Breast epithelium (tissue), 4 donors: ENCODE data around the gene NFASC. TPM values are rescaled to one million over a fixed set of nuclear protein-coding genes. Genes with fewer than 3 reads are reported as not detected.

Experiments
- DNase-seq, 2 donors: peaks; one replicate each; pipeline ENCODE4 v3.0.0-alpha.2; 2019; ENCODE audit warnings: low spot score in 2 of 2
- H3K27ac ChIP-seq, 2 donors: fragments of 200-600 bp; sonication (generic) in 1 of 2; one replicate each; pipeline ENCODE4 v1.5.1; 2016 to 2019; ENCODE audit warnings: mild to moderate bottlenecking in 1 of 2
- H3K27me3 ChIP-seq, 2 donors: fragments of 200-600 bp; sonication (generic) in 1 of 2; one replicate each; pipeline versions ENCODE4 v1.5.1 to v1.6.0; 2017 to 2019; ENCODE audit warnings: control low read depth in 1 of 2, mild to moderate bottlenecking in 1 of 2
- H3K36me3 ChIP-seq: fragments of 200-600 bp; one replicate; pipeline ENCODE4 v1.5.1; 2019
- H3K4me1 ChIP-seq, 2 donors: fragments of 200-600 bp; sonication (generic); one replicate each; pipeline ENCODE4 v1.5.1; 2016 to 2019; ENCODE audit warnings: control low read depth in 1 of 2
- H3K4me3 ChIP-seq, 3 donors: fragments of 200-600 bp; sonication (generic); 1 replicate in 2 of 3; 2 replicates in 1 of 3; pipeline ENCODE4 v1.5.1; 2016 to 2019; ENCODE audit warnings: mild to moderate bottlenecking in 3 of 3, moderate library complexity in 2 of 3
- H3K9me3 ChIP-seq, 2 donors: fragments of 200-600 bp; sonication (generic) in 1 of 2; one replicate each; pipeline ENCODE4 v1.5.1; 2016 to 2019; ENCODE audit warnings: control low read depth in 1 of 2
- CTCF ChIP-seq, 3 donors: fragments of 450-650 bp; IDR thresholded peaks; one replicate each; pipeline ENCODE4 v1.5.1; 2016 to 2017; ENCODE audit warnings: antibody characterized with exemption in 3 of 3, mild to moderate bottlenecking in 3 of 3, moderate library complexity in 3 of 3
- POLR2A ChIP-seq: fragments of 450-650 bp; IDR thresholded peaks from one replicate; pipeline ENCODE4 v1.6.1; 2016; ENCODE audit warnings: antibody characterized with exemption, mild to moderate bottlenecking, moderate library complexity
- POLR2AphosphoS5 ChIP-seq, 3 donors: sonication (generic); formaldehyde crosslinking; IDR thresholded peaks; one replicate each; pipeline ENCODE4 v1.6.1; 2017; ENCODE audit warnings: antibody characterized with exemption in 3 of 3
- intact Hi-C: fragments of 100-400 bp; cut with DNase I; formaldehyde crosslinking; loops from one replicate; pipeline ENCODE4 v1.15.1; 2023; ENCODE audit warnings: low total_unique reads
- total RNA-seq, 3 donors: library from RNA; depleted of rRNA; stranded (reverse); fragments of >200 nt; gene quantifications; one replicate each; pipeline ENCODE4 v1.1.0, GENCODE V29; 2016

Gene NFASC
- total RNA-seq, 3 donors from 2014 or later: 1.6 to 19.5 (median 14.1) TPM

DNA sequence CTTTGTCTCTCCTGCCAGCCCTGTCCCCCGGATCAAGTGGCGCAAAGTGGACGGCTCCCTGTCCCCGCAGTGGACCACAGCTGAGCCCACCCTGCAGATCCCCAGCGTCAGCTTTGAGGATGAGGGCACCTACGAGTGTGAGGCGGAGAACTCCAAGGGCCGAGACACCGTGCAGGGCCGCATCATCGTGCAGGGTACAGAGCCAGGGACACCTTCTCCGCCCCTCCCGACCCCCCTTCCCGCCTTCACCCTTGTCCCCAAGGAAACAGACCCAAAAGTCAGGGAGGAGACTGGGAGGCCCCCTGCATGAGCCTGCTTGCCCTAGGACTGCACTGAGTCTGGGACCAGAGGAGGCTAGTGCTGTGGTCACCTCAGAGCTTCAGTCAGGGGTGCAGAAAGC lies 190.6 kb downstream of the NFASC start:
- TF ChIP-seq POLR2A: no peak
- TF ChIP-seq POLR2AphosphoS5 (IDR thresholded peaks at IDR 0.05): no peak
- no peak for TF ChIP-seq CTCF (IDR thresholded peaks at IDR 0.05)
- intact Hi-C loops: loop anchor here (5.0 kb wide), 1 partner anchor 74 kb away; no protein-coding TSS in a partner anchor
- no peaks in the 10 kb centered on the region for H3K9me3 ChIP-seq

GRCh38 chr1:205061665-205062069 lies 191.0 kb downstream of the NFASC start:
- no peaks in the 10 kb centered on the region for H3K36me3 ChIP-seq
- no peaks in the 10 kb centered on the region for H3K27me3 ChIP-seq
- H3K4me1 ChIP-seq: no peaks in the 10 kb centered on the region
- intact Hi-C loops: loop anchor here (5.0 kb wide), 1 partner anchor 74 kb away; no protein-coding TSS in a partner anchor
- TF ChIP-seq POLR2AphosphoS5 (IDR thresholded peaks at IDR 0.05): no peak
- peak; percentile 68 to 92 (median 80) for TF ChIP-seq CTCF (IDR thresholded peaks at IDR 0.05)
- H3K4me3 ChIP-seq: no peak overlapping the region
- DNase-seq: peak; percentile 66 to 77
- no peak overlapping the region for H3K27ac ChIP-seq
- no peaks in the 10 kb centered on the region for H3K9me3 ChIP-seq

More for the DNA sequence above, 190.6 kb downstream of the NFASC start:
- Histone ChIP-seq H3K27ac (no peak overlapping the region), H3K4me1 (no peaks in the 10 kb centered on the region), H3K27me3 (no peaks in the 10 kb centered on the region), H3K36me3 (no peaks in the 10 kb centered on the region), H3K4me3 (no peak overlapping the region)
- DNase-seq: no peak

GRCh38 chr1:205062319-205062718 lies 191.7 kb downstream of the NFASC start:
- Histone ChIP-seq H3K27ac (no peak overlapping the region), H3K27me3 (no peaks in the 10 kb centered on the region), H3K4me1 (no peaks in the 10 kb centered on the region), H3K4me3 (no peak overlapping the region), H3K36me3 (no peaks in the 10 kb centered on the region), H3K9me3 (no peaks in the 10 kb centered on the region)
- intact Hi-C loops: loop anchor here (5.0 kb wide), 1 partner anchor 75 kb away; no protein-coding TSS in a partner anchor
- DNase-seq: no peak
- no peak for TF ChIP-seq POLR2AphosphoS5 (IDR thresholded peaks at IDR 0.05)

- no peak for TF ChIP-seq CTCF (IDR thresholded peaks at IDR 0.05)
- no peak for TF ChIP-seq POLR2A
- no peak for TF ChIP-seq POLR2AphosphoS5 (IDR thresholded peaks at IDR 0.05)
- intact Hi-C loops: loop anchor here (5.0 kb wide), 1 partner anchor 76 kb away; no protein-coding TSS in a partner anchor
Measured at GRCh38 chr1:205062895-205063294, 192.2 kb downstream of the NFASC start.

DNA sequence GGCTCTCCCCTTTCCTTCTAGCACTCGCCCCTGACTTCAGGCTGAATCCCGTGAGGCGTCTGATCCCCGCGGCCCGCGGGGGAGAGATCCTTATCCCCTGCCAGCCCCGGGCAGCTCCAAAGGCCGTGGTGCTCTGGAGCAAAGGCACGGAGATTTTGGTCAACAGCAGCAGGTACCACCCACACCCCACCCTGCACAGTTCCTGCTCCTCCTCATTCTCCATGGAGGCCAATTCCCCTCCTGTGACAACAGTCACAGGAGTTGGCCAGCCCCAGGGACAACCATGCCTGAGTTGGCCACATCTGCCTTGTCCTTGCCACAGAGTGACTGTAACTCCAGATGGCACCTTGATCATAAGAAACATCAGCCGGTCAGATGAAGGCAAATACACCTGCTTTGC lies 193.6 kb downstream of the NFASC start:
- no peak for TF ChIP-seq CTCF (IDR thresholded peaks at IDR 0.05)
- TF ChIP-seq POLR2A: no peak
- TF ChIP-seq POLR2AphosphoS5 (IDR thresholded peaks at IDR 0.05): no peak
- intact Hi-C loops: loop anchor here (5.0 kb wide), 1 partner anchor 77 kb away; no protein-coding TSS in a partner anchor
- DNase-seq: peak in 1 of 2 donors; percentile 25

More at GRCh38 chr1:205062895-205063294, 192.2 kb downstream of the NFASC start:
- no peak for DNase-seq
- Histone ChIP-seq H3K4me1 (no peaks in the 10 kb centered on the region), H3K36me3 (no peaks in the 10 kb centered on the region), H3K4me3 (no peak overlapping the region), H3K27ac (no peak overlapping the region), H3K9me3 (no peaks in the 10 kb centered on the region), H3K27me3 (no peaks in the 10 kb centered on the region)

More for the DNA sequence above, 193.6 kb downstream of the NFASC start:
- H3K9me3 ChIP-seq: no peaks in the 10 kb centered on the region
- no peaks in the 10 kb centered on the region for H3K27me3 ChIP-seq
- H3K4me3 ChIP-seq: no peak overlapping the region
- H3K4me1 ChIP-seq: no peaks in the 10 kb centered on the region
- H3K36me3 ChIP-seq: no peaks in the 10 kb centered on the region
- H3K27ac ChIP-seq: no peak overlapping the region
